H9 (cell line): ENCODE measurements around the gene PPRC1. TPM values are rescaled to one million over a fixed set of nuclear protein-coding genes. Genes with fewer than 3 reads are reported as not detected.

Experiments
- DNase-seq: peaks from one replicate; pipeline ENCODE4 v3.0.0-alpha.2; 2017
- H2AFZ ChIP-seq: one replicate; pipeline ENCODE4 v1.6.1; 2013; ENCODE audit warnings: mild to moderate bottlenecking, low read length, control low read depth, moderate library complexity
- H2AK5ac ChIP-seq: 2 replicates; pipeline ENCODE4 v1.6.1; 2013; ENCODE audit warnings: low read length, control low read depth, mixed read lengths; ENCODE audit not compliant: insufficient read length
- H2BK120ac ChIP-seq: one replicate; pipeline ENCODE4 v1.6.1; 2013; ENCODE audit warnings: low read depth, mild to moderate bottlenecking, low read length, control low read depth, inconsistent platforms; ENCODE audit not compliant: poor library complexity, severe bottlenecking
- H2BK12ac ChIP-seq: 2 replicates; pipeline ENCODE4 v1.6.1; 2013; ENCODE audit warnings: low read length, control low read depth, mixed read lengths, low read depth; ENCODE audit not compliant: insufficient read length
- H2BK15ac ChIP-seq: 2 replicates; pipeline ENCODE4 v1.6.1; 2013; ENCODE audit warnings: low read depth, low read length, control low read depth
- H2BK20ac ChIP-seq: one replicate; pipeline ENCODE4 v1.6.1; 2013; ENCODE audit warnings: low read depth, mild to moderate bottlenecking, low read length, control low read depth, inconsistent platforms; ENCODE audit not compliant: poor library complexity, severe bottlenecking
- H2BK5ac ChIP-seq: 2 replicates; pipeline ENCODE4 v1.6.1; 2013; ENCODE audit warnings: low read length, control low read depth, mixed read lengths; ENCODE audit not compliant: insufficient read length
- H3K14ac ChIP-seq: 2 replicates; pipeline ENCODE4 v1.6.1; 2013; ENCODE audit warnings: low read length, control low read depth; ENCODE audit not compliant: insufficient read depth
- H3K18ac ChIP-seq: 2 replicates; pipeline ENCODE4 v1.6.1; 2013; ENCODE audit warnings: low read depth, mild to moderate bottlenecking, mixed read lengths, low read length, control low read depth; ENCODE audit not compliant: insufficient read length
- H3K23ac ChIP-seq: 2 replicates; pipeline ENCODE4 v1.6.1; 2013; ENCODE audit warnings: low read length, control low read depth, mixed read lengths, low read depth; ENCODE audit not compliant: insufficient read length
- H3K23me2 ChIP-seq: 2 replicates; pipeline ENCODE4 v1.6.1; 2013; ENCODE audit warnings: low read depth, mild to moderate bottlenecking, mixed read lengths, low read length, control low read depth; ENCODE audit not compliant: insufficient read length, poor library complexity, severe bottlenecking
- H3K27ac ChIP-seq: 2 replicates; pipeline ENCODE4 v1.5.1; 2013; ENCODE audit warnings: low read length, control low read depth, mixed read lengths, low read depth; ENCODE audit not compliant: insufficient read length
- H3K27me3 ChIP-seq: 2 replicates; pipeline ENCODE4 v1.6.1; 2013; ENCODE audit warnings: low read length, control low read depth, inconsistent platforms; ENCODE audit not compliant: insufficient read depth
- H3K4ac ChIP-seq: 2 replicates; pipeline ENCODE4 v1.6.1; 2013; ENCODE audit warnings: low read depth, mild to moderate bottlenecking, control low read depth, inconsistent platforms, low read length, moderate library complexity
- H3K4me1 ChIP-seq: 2 replicates; pipeline ENCODE4 v1.6.1; 2013; ENCODE audit warnings: low read length, control low read depth, inconsistent platforms; ENCODE audit not compliant: insufficient read depth
- H3K4me2 ChIP-seq: 2 replicates; pipeline ENCODE4 v1.6.1; 2013; ENCODE audit warnings: low read length, control low read depth, mixed read lengths; ENCODE audit not compliant: insufficient read length, insufficient read depth
- H3K56ac ChIP-seq: 2 replicates; pipeline ENCODE4 v1.6.1; 2013; ENCODE audit warnings: low read depth, mild to moderate bottlenecking, mixed read lengths, low read length, control low read depth; ENCODE audit not compliant: insufficient read length
- H3K79me1 ChIP-seq: 2 replicates; pipeline ENCODE4 v1.6.1; 2013; ENCODE audit warnings: low read depth, mild to moderate bottlenecking, moderate library complexity, low read length, control low read depth, inconsistent platforms; ENCODE audit not compliant: insufficient read depth, poor library complexity, severe bottlenecking
- H3K79me2 ChIP-seq: 2 replicates; pipeline ENCODE4 v1.6.1; 2013; ENCODE audit warnings: low read length, control low read depth, inconsistent platforms; ENCODE audit not compliant: insufficient read depth
- H3K9ac ChIP-seq: 2 replicates; pipeline ENCODE4 v1.6.1; 2013; ENCODE audit warnings: low read length, control low read depth, mixed read lengths; ENCODE audit not compliant: insufficient read length; ENCODE audit errors: extremely low read depth
- H3K9me3 ChIP-seq: one replicate; pipeline ENCODE4 v1.6.1; 2013; ENCODE audit warnings: low read depth, low read length, inconsistent platforms; ENCODE audit not compliant: control insufficient read depth
- H3T11ph ChIP-seq: one replicate; pipeline ENCODE4 v1.6.1; 2013; ENCODE audit warnings: mild to moderate bottlenecking, low read length, control low read depth, inconsistent platforms
- H4K20me1 ChIP-seq: one replicate; pipeline ENCODE4 v1.6.1; 2013; ENCODE audit not compliant: control insufficient read depth, insufficient read length, insufficient read depth
- H4K5ac ChIP-seq: 2 replicates; pipeline ENCODE4 v1.6.1; 2013; ENCODE audit warnings: low read depth, mild to moderate bottlenecking, mixed read lengths, low read length, control low read depth; ENCODE audit not compliant: insufficient read length
- H4K8ac ChIP-seq: replicated peaks from 2 replicates; pipeline ENCODE4 v1.6.1; 2013; ENCODE audit warnings: low read length, control low read depth, mixed read lengths, low read depth; ENCODE audit not compliant: insufficient read length
- H4K91ac ChIP-seq: 2 replicates; pipeline ENCODE4 v1.6.1; 2013; ENCODE audit warnings: low read depth, mild to moderate bottlenecking, moderate library complexity, mixed read lengths, low read length, control low read depth; ENCODE audit not compliant: insufficient read length
- H3K27ac Mint-ChIP-seq, 3 experiments: 2 replicates in 2 of 3; 3 replicates in 1 of 3; pipeline ENCODE4 v1.8.0; 2020 to 2021; ENCODE audit warnings: mixed read lengths in 3 of 3, mild to moderate bottlenecking in 1 of 3, moderate library complexity in 1 of 3
- H3K27me3 Mint-ChIP-seq: 2 replicates; pipeline ENCODE4 v1.8.0; 2021; ENCODE audit warnings: low read depth, mild to moderate bottlenecking, moderate library complexity, mixed read lengths
- H3K36me3 Mint-ChIP-seq, 3 experiments: 2 replicates in 2 of 3; 3 replicates in 1 of 3; pipeline ENCODE4 v1.8.0; 2020 to 2021; ENCODE audit warnings: low read depth in 3 of 3, mixed read lengths in 3 of 3; ENCODE audit not compliant: insufficient read depth in 1 of 3
- H3K4me1 Mint-ChIP-seq, 2 experiments: 2 replicates each; pipeline ENCODE4 v1.8.0; 2020; ENCODE audit warnings: mixed read lengths in 2 of 2
- H3K4me3 Mint-ChIP-seq, 2 experiments: 2 replicates in 1 of 2; 3 replicates in 1 of 2; pipeline ENCODE4 v1.8.0; 2020 to 2021; ENCODE audit warnings: mild to moderate bottlenecking in 2 of 2, mixed read lengths in 2 of 2, moderate library complexity in 1 of 2
- H3K9me3 Mint-ChIP-seq, 2 experiments: 2 replicates in 1 of 2; 3 replicates in 1 of 2; pipeline ENCODE4 v1.8.0; 2020; ENCODE audit warnings: mild to moderate bottlenecking in 2 of 2, mixed read lengths in 2 of 2, moderate library complexity in 1 of 2
- CTCF ChIP-seq: fragments of 200-600 bp; sonication (generic); conservative IDR thresholded peaks from 3 replicates; pipeline ENCODE4 v1.8.0; 2021; ENCODE audit warnings: antibody characterized with exemption, mild to moderate bottlenecking
- WGBS: extraction: QIAGEN DNeasy Blood & Tissue Kit; methylation state at CpG from one replicate; pipeline ENCODE4 v1.1.7; 2013; ENCODE audit warnings: missing lambda C conversion rate, low lambda C conversion rate, mixed read lengths; ENCODE audit not compliant: insufficient read length; ENCODE audit errors: extremely low coverage; 5-methylcytosine and 5-hydroxymethylcytosine counted together
- total RNA-seq: library from RNA; stranded (reverse); gene quantifications from 2 replicates; pipeline ENCODE4 v1.2.1, GENCODE V29; 2021

Gene PPRC1
- total RNA-seq, 1 experiment from 2014 or later: 121 TPM

- no peaks in the 10 kb centered on the region for H3K9me3 Mint-ChIP-seq
- no peak overlapping the region for H4K5ac ChIP-seq
- H3K14ac ChIP-seq: no peak overlapping the region
- H3K4me1 ChIP-seq: peaks cover 19% of the 10 kb centered on the region
- no peak overlapping the region for H3K27ac ChIP-seq
- TF ChIP-seq CTCF: no peak
- H3K56ac ChIP-seq: no peak overlapping the region
- H3K79me2 ChIP-seq: peaks cover 32% of the 10 kb centered on the region; the same call in 1 of the 2 replicates
- peak overlapping the region in 2 of 3 experiments; percentile 21 to 82; a peak in 5 of 7 replicates for H3K27ac Mint-ChIP-seq
- no peak overlapping the region for H3K23ac ChIP-seq
- H3K27me3 Mint-ChIP-seq: no peaks in the 10 kb centered on the region
- peak overlapping the region; percentile 72 for H3K4me2 ChIP-seq
- no peak overlapping the region for H2BK12ac ChIP-seq
- H3K4me1 Mint-ChIP-seq: peaks cover 68 to 69% of the 10 kb centered on the region in 2 experiments
- no peak overlapping the region for H3T11ph ChIP-seq
- DNase-seq: no peak
- H3K9me3 ChIP-seq: no peaks in the 10 kb centered on the region
- H3K27me3 ChIP-seq: no peaks in the 10 kb centered on the region
- no peak overlapping the region for H3K9ac ChIP-seq
- no peak overlapping the region for H4K91ac ChIP-seq
- no peak overlapping the region for H2BK5ac ChIP-seq
- no peak overlapping the region for H2AFZ ChIP-seq
- WGBS: no CpG with 5 or more reads among the region's 1 CpG
- no peak overlapping the region for H4K8ac ChIP-seq
- H3K36me3 Mint-ChIP-seq: peaks cover 0 to 6% (median 4%) of the 10 kb centered on the region in 3 experiments
- peaks cover 8% of the 10 kb centered on the region for H3K79me1 ChIP-seq
- H3K23me2 ChIP-seq: peaks cover 30% of the 10 kb centered on the region
- peaks cover 3% of the 10 kb centered on the region for H4K20me1 ChIP-seq
- no peak overlapping the region for H2AK5ac ChIP-seq
- H3K4me3 Mint-ChIP-seq: peak overlapping the region in 1 of 2 experiments; percentile 93; a peak in 4 of 5 replicates
- H3K4ac ChIP-seq: no peak overlapping the region
- no peak overlapping the region for H2BK20ac ChIP-seq
- no peak overlapping the region for H2BK15ac ChIP-seq
- H2BK120ac ChIP-seq: no peak overlapping the region
- H3K18ac ChIP-seq: no peak overlapping the region
Observed at GRCh38 chr10:102116656-102117055, 16.2 kb upstream of the PPRC1 start.
